Measurements from ENCODE around the gene SYNC. TPM values are rescaled to one million over a fixed set of nuclear protein-coding genes. Genes with fewer than 3 reads are reported as not detected.
"Not testable (repeated sequence)": the region's sequence is repeated elsewhere in the genome, so short reads cannot be mapped to it uniquely, and the experiment has no call there.

The SYNC gene
- total RNA-seq, 2 experiments from 2014 or later: not detected

- Mint-ChIP-seq H3K4me1 (ENCODE audit: low read depth) (peaks cover 9% of the 10 kb centered on the region), H3K4me3 (no peak overlapping the region), H3K9me3 (no peaks in the 10 kb centered on the region), H3K27me3 (peaks cover 1% of the 10 kb centered on the region), H3K36me3 (no peaks in the 10 kb centered on the region), H3K27ac (no peak overlapping the region)
- POLR2A ChIA-PET: no interaction called here
- CTCF ChIA-PET: interaction anchor here (0.7 kb wide), 1 partner anchor 9 kb away, joined by 3 read pairs; no protein-coding TSS in a partner anchor
- intact Hi-C loops (cut with micrococcal nuclease): no loop called here
- DNase-seq: no peak
These were observed 15.5 kb upstream of the SYNC start for GRCh38 chr1:32718036-32718435.

DNA sequence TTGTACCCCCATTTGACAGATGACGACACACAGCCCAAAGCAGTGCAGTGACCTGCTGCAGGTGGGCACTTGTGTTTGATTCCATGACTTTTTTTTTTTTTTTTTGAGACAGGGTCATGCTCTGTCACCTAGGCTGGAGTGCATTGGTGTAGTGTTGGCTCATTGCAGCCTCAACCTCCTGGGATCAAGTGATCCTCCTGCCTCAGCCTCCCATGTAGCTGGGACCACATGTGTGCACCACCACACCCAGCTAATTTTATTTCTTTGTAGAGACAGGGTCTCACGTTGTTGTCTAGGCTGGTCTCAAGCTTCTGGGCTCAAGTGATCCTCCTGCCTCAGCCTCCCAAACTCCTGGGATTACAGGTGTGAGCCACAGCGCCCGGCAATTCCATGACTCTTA, 14.9 kb upstream of the SYNC start:
- Mint-ChIP-seq H3K27ac (no peak overlapping the region), H3K4me1 (ENCODE audit: low read depth) (peaks cover 9% of the 10 kb centered on the region), H3K27me3 (no peaks in the 10 kb centered on the region), H3K36me3 (no peaks in the 10 kb centered on the region), H3K4me3 (no peak overlapping the region), H3K9me3 (no peaks in the 10 kb centered on the region)
- CTCF ChIA-PET: no interaction called here
- intact Hi-C loops (cut with micrococcal nuclease): no loop called here
- POLR2A ChIA-PET: no interaction called here
- no peak for DNase-seq

GRCh38 chr1:32716312-32717148, 14.0 kb upstream of the SYNC start:
- Mint-ChIP-seq H3K4me3 (no peak overlapping the region), H3K36me3 (no peaks in the 10 kb centered on the region), H3K27ac (no peak overlapping the region), H3K9me3 (no peaks in the 10 kb centered on the region), H3K27me3 (no peaks in the 10 kb centered on the region), H3K4me1 (ENCODE audit: low read depth) (peaks cover 13% of the 10 kb centered on the region)
- POLR2A ChIA-PET: no interaction called here
- DNase-seq: peak; percentile 85
- CTCF ChIA-PET: interaction anchor here (1.8 kb wide), 1 partner anchor 56 kb away, joined by 9 read pairs; no protein-coding TSS in a partner anchor
- intact Hi-C loops (cut with micrococcal nuclease): no loop called here

GRCh38 chr1:32715901-32716311, 13.3 kb upstream of the SYNC start:
- Mint-ChIP-seq H3K36me3 (no peaks in the 10 kb centered on the region), H3K9me3 (no peaks in the 10 kb centered on the region), H3K4me1 (ENCODE audit: low read depth) (peaks cover 13% of the 10 kb centered on the region), H3K27ac (no peak overlapping the region), H3K4me3 (no peak overlapping the region), H3K27me3 (no peaks in the 10 kb centered on the region)
- ChIA-PET POLR2A (no interaction called here), CTCF (interaction anchor here (1.8 kb wide), 1 partner anchor 57 kb away, joined by 9 read pairs; no protein-coding TSS in a partner anchor)
- DNase-seq: no peak
- intact Hi-C loops (cut with micrococcal nuclease): no loop called here

DNA sequence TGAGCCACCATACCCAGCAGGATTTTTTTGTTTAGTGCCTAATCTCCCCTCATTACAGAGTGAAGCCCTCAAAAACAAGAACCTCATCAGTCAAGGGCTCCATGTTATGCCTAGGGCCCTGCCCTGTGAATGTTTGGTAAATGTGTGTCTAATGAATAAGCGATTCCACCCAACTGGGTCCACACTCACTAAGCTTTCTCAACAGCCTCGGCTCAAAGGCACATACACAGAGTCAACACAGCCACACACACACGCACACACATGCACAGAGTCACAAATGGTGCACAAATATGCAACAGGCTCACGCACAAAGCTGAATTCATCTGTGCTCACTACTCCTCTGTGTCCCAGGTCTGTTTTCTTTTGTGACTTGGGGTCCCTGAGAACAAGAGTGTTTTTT, 11.7 kb upstream of the SYNC start:
- ChIA-PET CTCF (interaction anchor here (0.6 to 6.4 kb wide), 4 partner anchors 15 to 532 kb away, joined by 3 to 221 read pairs (median 54); partner anchors contain the start of gene FNDC5), POLR2A (no interaction called here)
- Mint-ChIP-seq H3K27me3 (no peaks in the 10 kb centered on the region), H3K4me3 (no peak overlapping the region), H3K27ac (no peak overlapping the region), H3K36me3 (no peaks in the 10 kb centered on the region), H3K9me3 (no peaks in the 10 kb centered on the region), H3K4me1 (ENCODE audit: low read depth) (peaks cover 13% of the 10 kb centered on the region)
- intact Hi-C loops (cut with micrococcal nuclease): no loop called here
- no peak for DNase-seq

GRCh38 chr1:32713081-32713480, 10.5 kb upstream of the SYNC start:
- no peaks in the 10 kb centered on the region for H3K9me3 Mint-ChIP-seq
- H3K27ac Mint-ChIP-seq: peak overlapping the region; percentile 23
- CTCF ChIA-PET: interaction anchor here (0.8 to 6.4 kb wide), 34 partner anchors 10 to 370 kb away, joined by 3 to 221 read pairs (median 6); partner anchors contain the start of genes FNDC5, HPCA and YARS1
- DNase-seq: no peak
- intact Hi-C loops (cut with micrococcal nuclease): no loop called here
- H3K4me1 Mint-ChIP-seq (ENCODE audit: low read depth): peaks cover 13% of the 10 kb centered on the region
- no peaks in the 10 kb centered on the region for H3K36me3 Mint-ChIP-seq
- no peaks in the 10 kb centered on the region for H3K27me3 Mint-ChIP-seq
- no peak overlapping the region for H3K4me3 Mint-ChIP-seq
- POLR2A ChIA-PET: interaction anchor here (0.6 to 2.1 kb wide), 3 partner anchors 60 to 99 kb away, joined by 4 to 11 read pairs (median 6); no protein-coding TSS in a partner anchor

GRCh38 chr1:32711221-32711620, 8.7 kb upstream of the SYNC start:
- H3K4me1 Mint-ChIP-seq (ENCODE audit: low read depth); H3K4me3 Mint-ChIP-seq; H3K9me3 Mint-ChIP-seq; POLR2A ChIA-PET; H3K36me3 Mint-ChIP-seq; DNase-seq; intact Hi-C loops (cut with micrococcal nuclease); H3K27ac Mint-ChIP-seq; H3K27me3 Mint-ChIP-seq: not testable (repeated sequence)
- CTCF ChIA-PET: interaction anchor here (1.2 to 6.4 kb wide), 13 partner anchors 9 to 584 kb away, joined by 3 to 221 read pairs (median 8); partner anchors contain the start of genes FNDC5 and SYNC

DNA sequence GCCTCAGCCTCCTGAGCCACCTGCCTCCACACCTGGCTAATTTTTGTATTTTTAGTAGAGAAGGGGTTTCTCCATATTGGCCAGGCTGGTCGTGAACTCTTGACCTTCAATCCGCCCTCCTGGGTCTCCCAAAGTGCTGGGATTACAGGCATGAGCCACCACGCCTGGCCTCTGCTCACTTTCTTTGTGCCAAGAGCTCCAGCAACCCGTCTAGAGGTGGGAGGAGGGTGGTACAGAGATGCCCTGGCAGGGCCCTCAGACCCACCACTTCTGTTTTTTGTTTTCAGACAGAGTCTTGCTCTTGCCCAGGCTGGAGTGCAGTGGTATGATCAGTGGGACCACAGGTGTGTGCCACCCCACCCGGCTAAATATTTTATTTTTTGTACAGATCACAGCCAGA, 6.9 kb upstream of the SYNC start:
- Mint-ChIP-seq H3K4me1 (ENCODE audit: low read depth) (peaks cover 4% of the 10 kb centered on the region), H3K4me3 (no peak overlapping the region), H3K9me3 (no peaks in the 10 kb centered on the region), H3K27me3 (peaks cover 10% of the 10 kb centered on the region), H3K36me3 (no peaks in the 10 kb centered on the region), H3K27ac (no peak overlapping the region)
- intact Hi-C loops (cut with micrococcal nuclease): no loop called here
- POLR2A ChIA-PET: no interaction called here
- CTCF ChIA-PET: interaction anchor here (0.9 to 6.4 kb wide), 4 partner anchors 9 to 167 kb away, joined by 3 to 80 read pairs (median 4); partner anchors contain the start of gene FNDC5
- no peak for DNase-seq

GRCh38 chr1:32709075-32709474, 6.5 kb upstream of the SYNC start:
- Mint-ChIP-seq H3K4me3 (no peak overlapping the region), H3K4me1 (ENCODE audit: low read depth) (peaks cover 4% of the 10 kb centered on the region), H3K27me3 (peaks cover 14% of the 10 kb centered on the region), H3K27ac (no peak overlapping the region), H3K9me3 (no peaks in the 10 kb centered on the region), H3K36me3 (no peaks in the 10 kb centered on the region)
- CTCF ChIA-PET: interaction anchor here (0.6 to 6.4 kb wide), 5 partner anchors 9 to 168 kb away, joined by 3 to 80 read pairs (median 3); partner anchors contain the start of gene FNDC5
- intact Hi-C loops (cut with micrococcal nuclease): no loop called here
- POLR2A ChIA-PET: no interaction called here
- DNase-seq: no peak

DNA sequence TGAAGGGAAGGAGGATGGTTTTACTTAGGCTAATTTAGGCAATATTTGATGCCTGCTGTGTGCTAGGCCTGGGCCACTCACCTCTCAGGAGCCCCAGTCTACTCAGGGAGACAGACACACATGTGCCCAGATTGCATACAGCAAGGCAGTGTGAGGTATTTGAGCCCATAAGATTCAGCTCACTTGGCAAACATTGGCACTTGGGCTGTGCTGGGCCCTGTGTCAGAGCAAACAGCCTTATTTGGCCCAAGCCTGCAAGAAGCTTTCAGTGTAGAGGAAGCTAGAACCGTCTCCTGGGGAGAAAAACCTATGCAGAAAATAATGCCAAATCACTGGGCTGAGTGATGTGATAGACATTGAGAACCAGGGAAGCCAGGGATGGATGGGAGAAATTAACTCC, 3.9 kb upstream of the SYNC start:
- Mint-ChIP-seq H3K9me3 (no peaks in the 10 kb centered on the region), H3K27ac (no peak overlapping the region), H3K4me1 (ENCODE audit: low read depth) (peaks cover 9% of the 10 kb centered on the region), H3K36me3 (no peaks in the 10 kb centered on the region), H3K4me3 (no peak overlapping the region), H3K27me3 (peaks cover 29% of the 10 kb centered on the region)
- intact Hi-C loops (cut with micrococcal nuclease): no loop called here
- ChIA-PET CTCF (interaction anchor here (0.6 to 2.0 kb wide), 5 partner anchors 15 to 186 kb away, joined by 3 to 11 read pairs (median 5); no protein-coding TSS in a partner anchor), POLR2A (no interaction called here)
- no peak for DNase-seq

GRCh38 chr1:32705516-32705915, 2.9 kb upstream of the SYNC start:
- POLR2A ChIA-PET: interaction anchor here (0.7 kb wide), 1 partner anchor 140 kb away, joined by 3 read pairs; no protein-coding TSS in a partner anchor

DNA sequence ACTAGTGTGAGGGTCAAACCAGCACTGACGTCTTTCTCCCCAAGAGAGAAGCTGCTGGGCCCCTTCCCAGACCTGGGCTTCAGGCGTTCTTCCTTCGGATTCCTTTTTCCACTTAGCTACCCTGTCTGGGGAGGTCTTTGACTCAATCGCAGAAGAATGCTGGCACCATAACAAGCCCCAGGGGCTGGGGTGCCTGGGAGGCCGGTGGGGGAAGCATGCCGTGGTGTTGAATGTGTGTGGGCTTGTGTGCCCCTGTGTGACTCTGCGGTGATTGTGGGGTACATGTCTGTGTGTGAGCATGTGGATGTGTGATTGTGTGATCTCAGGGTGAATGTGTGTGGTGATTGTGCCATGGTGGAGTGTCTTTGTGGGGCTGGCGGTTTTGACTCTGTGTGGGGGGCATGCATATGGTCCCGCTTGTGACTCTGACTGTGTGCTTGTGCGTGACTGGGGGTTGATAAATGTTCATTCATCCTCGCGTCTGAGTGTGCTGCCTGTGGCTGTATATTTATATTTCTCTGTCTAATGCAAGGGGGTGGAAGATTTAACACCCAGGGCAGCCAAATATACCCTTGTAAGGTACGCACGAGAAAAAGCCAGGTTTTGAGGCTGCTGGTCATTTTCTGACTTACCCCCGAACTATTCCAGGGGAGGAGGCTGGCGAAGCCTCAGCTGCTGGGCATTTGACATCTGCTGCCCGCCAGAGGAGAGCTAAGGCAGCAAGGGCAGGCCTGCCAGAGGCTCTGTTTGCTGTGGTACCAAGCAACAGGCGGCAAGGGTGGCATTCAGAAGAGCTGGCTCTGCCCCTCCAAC, 1.1 kb upstream of the SYNC start:
- peaks cover 29% of the 10 kb centered on the region for H3K27me3 Mint-ChIP-seq
- intact Hi-C loops (cut with micrococcal nuclease): no loop called here
- H3K27ac Mint-ChIP-seq: no peak overlapping the region
- no peaks in the 10 kb centered on the region for H3K9me3 Mint-ChIP-seq
- H3K4me3 Mint-ChIP-seq: no peak overlapping the region
- CTCF ChIA-PET: interaction anchor here (0.6 to 0.9 kb wide), 2 partner anchors 61 to 69 kb away, joined by 3 to 4 read pairs; no protein-coding TSS in a partner anchor
- DNase-seq: no peak
- POLR2A ChIA-PET: no interaction called here
- no peaks in the 10 kb centered on the region for H3K36me3 Mint-ChIP-seq
- peaks cover 9% of the 10 kb centered on the region for H3K4me1 Mint-ChIP-seq (ENCODE audit: low read depth)

More at GRCh38 chr1:32705516-32705915, 2.9 kb upstream of the SYNC start:
- peaks cover 9% of the 10 kb centered on the region for H3K4me1 Mint-ChIP-seq (ENCODE audit: low read depth)
- H3K4me3 Mint-ChIP-seq: no peak overlapping the region
- H3K27ac Mint-ChIP-seq: no peak overlapping the region
- no peaks in the 10 kb centered on the region for H3K9me3 Mint-ChIP-seq
- DNase-seq: no peak
- H3K27me3 Mint-ChIP-seq: peaks cover 29% of the 10 kb centered on the region
- intact Hi-C loops (cut with micrococcal nuclease): no loop called here
- no peaks in the 10 kb centered on the region for H3K36me3 Mint-ChIP-seq
- CTCF ChIA-PET: interaction anchor here (0.6 to 2.0 kb wide), 4 partner anchors 67 to 187 kb away, joined by 4 to 11 read pairs (median 4); no protein-coding TSS in a partner anchor

Measured in activated CD4-positive, alpha-beta memory T cell treated with anti-CD3 and anti-CD28 coated beads for 36 hours (primary cell).